Adrenal gland (tissue), 12 donors: ENCODE results near the gene WDR48. TPM values are rescaled to one million over a fixed set of nuclear protein-coding genes. Genes with fewer than 3 reads are reported as not detected.

Experiments
- DNase-seq, 7 donors: peaks; one replicate each; pipeline ENCODE4 v3.0.0-alpha.2; 2019 to 2020
- H3K27ac ChIP-seq, 5 donors: fragments of 200-600 bp; sonication (generic) in 4 of 5; 1 replicate in 3 of 5; 2 replicates in 2 of 5; pipeline versions ENCODE4 v1.5.1 to v1.8.0; 2016 to 2020; ENCODE audit warnings: mild to moderate bottlenecking in 1 of 5
- H3K27me3 ChIP-seq: fragments of 200-600 bp; 2 replicates; pipeline ENCODE4 v1.8.0; 2021
- H3K36me3 ChIP-seq, 2 donors: fragments of 200-600 bp; replicated peaks in 1 of 2; 1 replicate in 1 of 2; 2 replicates in 1 of 2; pipeline versions ENCODE4 v1.5.1 to v1.8.0; 2018 to 2022
- H3K4me1 ChIP-seq, 2 donors: fragments of 200-600 bp; replicated peaks in 1 of 2; 1 replicate in 1 of 2; 2 replicates in 1 of 2; pipeline versions ENCODE4 v1.5.1 to v1.8.0; 2018 to 2021
- H3K4me3 ChIP-seq, 4 donors: fragments of 200-600 bp; sonication (generic) in 3 of 4; one replicate each; pipeline ENCODE4 v1.5.1; 2016 to 2018
- H3K9me3 ChIP-seq, 3 donors: fragments of 200-600 bp; sonication (generic) in 1 of 3; replicated peaks in 1 of 3; 1 replicate in 2 of 3; 2 replicates in 1 of 3; pipeline versions ENCODE4 v1.5.1 to v1.8.0; 2016 to 2021
- POLR2A ChIP-seq, 2 donors: fragments of 450-650 bp; IDR thresholded peaks; one replicate each; pipeline ENCODE4 v1.6.1; 2017; ENCODE audit warnings: antibody characterized with exemption in 2 of 2, mild to moderate bottlenecking in 2 of 2, moderate library complexity in 1 of 2
- WGBS, 4 donors: extraction: QIAGEN DNeasy Blood & Tissue Kit in 2 of 4; methylation state at CpG; one replicate each; pipeline versions ENCODE4 v1.1.5 to v1.1.7; 2013 to 2017; 5-methylcytosine and 5-hydroxymethylcytosine counted together
- intact Hi-C, 2 donors: fragments of 100-400 bp; cut with DNase I; formaldehyde crosslinking; loops; one replicate each; pipeline versions ENCODE4 v1.14.1 to v1.15.0; 2022 to 2023
- polyA plus RNA-seq, 3 donors: library from polyadenylated mRNA; stranded (reverse); fragments of 200-250 nt in 2 of 3; fragments of 350-450 nt in 1 of 3; fragmentation: Illumina TruSeq in 1 of 3; extraction: RNeasy Lipid Tissue Mini Kit (QIAGEN cat#74804) in 1 of 3; gene quantifications; one replicate each; pipeline ENCODE4 v1.2.3, GENCODE V29; 2013 to 2014
- total RNA-seq, 9 donors: library from RNA; depleted of rRNA in 4 of 9; stranded (reverse); fragments of >200 nt in 4 of 9; fragments of 120-200 nt in 1 of 9; fragmentation: NEBNext Ultra II Directional in 1 of 9; extraction: Animal tissue kit (Norgen Biotek cat#: 25700) in 1 of 9; gene quantifications; one replicate each; pipeline versions ENCODE4 v1.1.0 to v1.2.4, GENCODE V29; 2013 to 2023
- TF ChIP-seq, protein P1 (sequence below), 6 experiments: fragments of 450-650 bp in 4 of 6; fragments of 200-600 bp in 2 of 6; sonication (generic) in 1 of 6; IDR thresholded peaks; 1 replicate in 5 of 6; 2 replicates in 1 of 6; pipeline versions ENCODE4 v1.5.1 to v1.8.0; 2016 to 2021; ENCODE audit warnings: antibody characterized with exemption in 6 of 6, mild to moderate bottlenecking in 2 of 6, moderate library complexity in 1 of 6
- donor health status: healthy with polysubstance abuse.
- donor health status: Bipolar disorder and iron deficiency.
- donor health status: DM: yes; HTN: yes; CAD: no.
- donor health status: DM: no; HTN: no; CAD: no.
- donor health status: DM: no; HTN: no; CAD: no.
- donor health status: DM: yes; HTN: yes; CAD: no.

WDR48 gene
- total and polyA plus RNA-seq, 12 donors, result 15.4 to 57.1 (median 28.7) TPM

GRCh38 chr3:39062180-39062579 is 10.4 kb downstream of the WDR48 start:
- H3K36me3 ChIP-seq, result peaks cover 0 to 9% of the 10 kb centered on the region in 2 donors
- WGBS, 4 donors, result 83 to 91% (median 87%) methylated on average over 1 of the region's 1 CpG
- no peaks in the 10 kb centered on the region for H3K9me3 ChIP-seq
- no peak for DNase-seq
- H3K27me3 ChIP-seq, result no peaks in the 10 kb centered on the region
- no peak overlapping the region for H3K4me3 ChIP-seq
- TF ChIP-seq, protein P1, sequence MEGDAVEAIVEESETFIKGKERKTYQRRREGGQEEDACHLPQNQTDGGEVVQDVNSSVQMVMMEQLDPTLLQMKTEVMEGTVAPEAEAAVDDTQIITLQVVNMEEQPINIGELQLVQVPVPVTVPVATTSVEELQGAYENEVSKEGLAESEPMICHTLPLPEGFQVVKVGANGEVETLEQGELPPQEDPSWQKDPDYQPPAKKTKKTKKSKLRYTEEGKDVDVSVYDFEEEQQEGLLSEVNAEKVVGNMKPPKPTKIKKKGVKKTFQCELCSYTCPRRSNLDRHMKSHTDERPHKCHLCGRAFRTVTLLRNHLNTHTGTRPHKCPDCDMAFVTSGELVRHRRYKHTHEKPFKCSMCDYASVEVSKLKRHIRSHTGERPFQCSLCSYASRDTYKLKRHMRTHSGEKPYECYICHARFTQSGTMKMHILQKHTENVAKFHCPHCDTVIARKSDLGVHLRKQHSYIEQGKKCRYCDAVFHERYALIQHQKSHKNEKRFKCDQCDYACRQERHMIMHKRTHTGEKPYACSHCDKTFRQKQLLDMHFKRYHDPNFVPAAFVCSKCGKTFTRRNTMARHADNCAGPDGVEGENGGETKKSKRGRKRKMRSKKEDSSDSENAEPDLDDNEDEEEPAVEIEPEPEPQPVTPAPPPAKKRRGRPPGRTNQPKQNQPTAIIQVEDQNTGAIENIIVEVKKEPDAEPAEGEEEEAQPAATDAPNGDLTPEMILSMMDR (IDR thresholded peaks at IDR 0.05), result no peak
- TF ChIP-seq POLR2A (IDR thresholded peaks at IDR 0.05), result no peak
- H3K4me1 ChIP-seq, result peaks cover 8 to 16% of the 10 kb centered on the region in 2 donors
- H3K27ac ChIP-seq, result no peak overlapping the region
- intact Hi-C loops, result no loop called here

DNA sequence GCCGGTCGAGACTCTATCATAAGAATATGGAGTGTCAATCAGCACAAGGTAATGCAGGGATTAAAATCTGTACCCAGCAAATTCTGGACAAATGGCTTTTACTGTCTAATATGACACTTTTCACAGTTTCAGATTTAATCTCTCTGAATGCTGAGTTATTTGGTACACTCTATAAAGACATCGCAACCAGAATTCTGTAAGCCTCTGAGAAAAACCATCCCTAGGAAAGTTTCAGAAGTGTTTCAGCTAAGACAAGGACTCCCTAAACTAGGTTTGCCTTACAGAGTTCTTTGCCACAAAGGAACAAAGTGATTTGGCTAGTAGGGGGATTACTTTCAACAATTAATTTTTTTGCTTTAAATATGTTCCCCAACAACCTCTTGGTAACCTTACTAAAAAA is 11.3 kb downstream of the WDR48 start:
- 92 to 97% (median 95%) methylated on average over 3 of the region's 3 CpGs for WGBS, 4 donors
- Histone ChIP-seq H3K27ac (no peak overlapping the region), H3K36me3 (peaks cover 0 to 11% of the 10 kb centered on the region in 2 donors), H3K4me1 (peaks cover 8 to 16% of the 10 kb centered on the region in 2 donors), H3K4me3 (no peak overlapping the region), H3K9me3 (no peaks in the 10 kb centered on the region), H3K27me3 (no peaks in the 10 kb centered on the region)
- TF ChIP-seq, protein P1 (IDR thresholded peaks at IDR 0.05), result no peak
- no peak for TF ChIP-seq POLR2A (IDR thresholded peaks at IDR 0.05)
- no peak for DNase-seq
- intact Hi-C loops, result no loop called here

DNA sequence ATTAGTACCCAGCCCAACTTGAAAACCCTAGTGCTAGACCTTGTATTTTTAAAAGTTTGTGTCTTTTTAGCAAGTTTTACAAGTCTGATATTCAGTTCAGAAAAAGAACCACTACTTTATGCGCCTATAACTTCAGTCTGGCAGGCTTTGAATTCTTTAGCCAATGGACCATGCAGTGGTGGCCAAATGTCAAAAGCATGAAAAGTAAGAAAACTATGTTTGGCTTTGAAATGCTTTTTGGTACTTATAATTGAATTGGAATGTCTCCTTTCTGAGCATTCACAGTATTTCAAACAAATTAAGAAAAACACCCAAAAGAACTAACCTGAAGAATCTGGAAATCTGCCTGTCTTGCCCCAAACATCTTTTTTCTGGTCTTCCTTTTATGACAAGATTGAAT is 12.8 kb downstream of the WDR48 start:
- DNase-seq, result no peak
- H3K4me3 ChIP-seq, result no peak overlapping the region

GRCh38 chr3:39065197-39065596 is 13.4 kb downstream of the WDR48 start:
- no peaks in the 10 kb centered on the region for H3K4me1 ChIP-seq
- 18 to 47% (median 34%) methylated on average over 1 of the region's 1 CpG for WGBS, 4 donors
- DNase-seq, result peak in 1 of 7 donors; percentile 24
- H3K4me3 ChIP-seq, result no peak overlapping the region
- H3K36me3 ChIP-seq, result peaks cover 0 to 25% of the 10 kb centered on the region in 2 donors
- no peak overlapping the region for H3K27ac ChIP-seq
- H3K27me3 ChIP-seq, result no peaks in the 10 kb centered on the region
- intact Hi-C loops, result no loop called here
- no peaks in the 10 kb centered on the region for H3K9me3 ChIP-seq
- TF ChIP-seq, protein P1 (IDR thresholded peaks at IDR 0.05), result peak in 1 of 6 experiments; percentile 24
- no peak for TF ChIP-seq POLR2A (IDR thresholded peaks at IDR 0.05)

More for the DNA sequence above, 12.8 kb downstream of the WDR48 start:
- H3K27ac ChIP-seq, result no peak overlapping the region
- intact Hi-C loops, result no loop called here
- 95 to 100% (median 97%) methylated on average over 1 of the region's 1 CpG for WGBS, 4 donors
- peaks cover under 1 to 2% of the 10 kb centered on the region in 2 donors for H3K4me1 ChIP-seq
- no peak for TF ChIP-seq POLR2A (IDR thresholded peaks at IDR 0.05)
- TF ChIP-seq, protein P1 (IDR thresholded peaks at IDR 0.05), result no peak
- peaks cover 0 to 22% of the 10 kb centered on the region in 2 donors for H3K36me3 ChIP-seq
- no peaks in the 10 kb centered on the region for H3K9me3 ChIP-seq
- H3K27me3 ChIP-seq, result no peaks in the 10 kb centered on the region
